NCI-H226 (cell line): Measurements from ENCODE around the gene WDR76.
"Not testable (repeated sequence)": the region's sequence is repeated elsewhere in the genome, so short reads cannot be mapped to it uniquely, and the experiment has no call there.

Experiments used
- DNase-seq: peaks from one replicate; pipeline ENCODE4 v3.0.0-alpha.2; 2015

Gene WDR76

DNA sequence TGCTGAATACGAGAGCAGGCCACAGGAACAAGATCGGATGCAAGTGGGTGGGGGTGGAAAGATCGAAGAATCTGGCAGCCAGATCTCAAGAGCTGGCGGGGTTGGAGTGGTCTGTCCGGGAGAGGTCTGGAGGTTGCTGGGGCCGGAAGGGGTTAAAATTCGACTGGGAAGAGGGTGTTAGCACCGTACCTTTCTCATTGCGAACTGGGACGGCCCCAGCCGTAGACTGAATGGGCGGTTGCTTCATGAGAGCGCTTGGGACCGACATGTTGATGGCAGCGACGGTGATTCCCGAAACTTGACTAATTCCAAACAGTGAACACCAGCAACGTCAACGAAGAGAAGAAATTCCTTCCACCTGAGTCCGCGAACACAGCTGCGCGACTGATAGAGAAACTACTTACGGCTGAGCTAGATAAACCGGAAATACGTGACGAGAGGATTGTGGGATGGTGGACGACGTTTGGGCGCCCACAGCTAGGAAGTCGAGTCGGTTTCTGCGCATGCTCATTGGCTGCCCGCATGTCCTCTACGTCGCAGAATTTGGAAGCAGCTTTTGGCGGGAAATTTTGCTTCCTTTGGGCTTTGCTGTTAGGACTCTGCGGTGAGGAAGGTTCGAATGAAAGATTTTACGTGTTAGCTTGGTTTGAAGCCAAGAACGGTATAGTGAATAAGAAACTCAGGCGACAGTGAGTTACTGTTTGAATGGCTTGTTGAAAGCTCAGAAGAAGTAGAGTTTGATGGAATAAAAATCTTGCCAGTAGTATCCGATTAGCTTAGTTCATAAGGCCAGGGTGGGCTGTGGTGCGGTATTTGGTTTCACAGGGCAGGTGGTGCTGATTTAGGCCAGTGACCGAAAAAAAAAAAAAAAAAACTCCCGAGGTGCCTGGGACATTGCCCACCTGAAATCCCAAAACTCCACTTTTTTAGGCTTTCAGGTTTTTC, 2.2 kb upstream of the WDR76 start, which contains the start of gene MFAP1:
Gene MFAP1, minus strand, starts transcription at position 389 of the 945 bp plus-strand sequence. Its CDS starts 121 bp downstream, at position 268.
- peak; percentile 84 for DNase-seq

DNA sequence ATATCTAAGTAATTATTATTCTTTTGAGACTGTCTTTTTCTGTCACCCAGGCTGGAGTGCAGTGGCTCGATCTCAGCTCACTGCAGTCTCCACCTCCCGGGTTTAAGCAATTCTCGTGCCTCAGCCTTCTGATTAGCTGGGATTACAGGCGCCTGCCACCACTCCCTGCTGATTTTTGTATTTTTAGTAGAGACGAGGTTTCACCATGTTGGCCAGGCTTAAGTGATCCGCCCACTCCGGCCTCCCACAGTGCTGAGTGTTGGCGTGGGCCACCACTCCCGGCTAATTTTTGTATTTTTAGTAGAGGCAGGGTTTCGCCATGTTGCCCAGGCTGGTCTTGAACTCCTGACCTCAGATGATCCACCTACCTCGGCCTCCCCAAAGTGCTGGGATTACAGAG, 1.5 kb upstream of the WDR76 start:
- DNase-seq: not testable (repeated sequence)

DNA sequence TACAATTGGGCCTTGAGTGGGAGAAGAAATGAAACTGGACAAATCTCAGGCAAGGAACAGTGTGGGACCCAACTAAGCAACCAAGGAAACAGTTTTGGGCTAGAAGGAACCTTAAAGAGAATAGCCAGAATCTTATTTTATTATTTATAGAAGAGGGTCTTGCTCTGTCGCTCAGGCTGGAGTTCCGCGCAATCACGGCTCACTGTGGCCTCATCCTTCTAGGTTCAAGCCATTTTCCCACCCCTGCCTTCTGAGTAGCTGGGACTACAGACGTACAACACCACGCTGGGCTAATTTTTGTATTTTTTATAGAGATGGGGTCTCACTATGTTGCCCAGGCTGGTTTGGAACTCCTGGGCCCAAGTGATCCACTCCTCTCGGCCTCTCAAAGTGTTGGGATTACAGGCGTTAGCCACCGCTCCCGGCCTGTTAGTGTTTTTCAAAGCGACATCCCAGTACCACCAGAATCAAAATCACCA, 734 bp upstream of the WDR76 start:
- no peak for DNase-seq

DNA sequence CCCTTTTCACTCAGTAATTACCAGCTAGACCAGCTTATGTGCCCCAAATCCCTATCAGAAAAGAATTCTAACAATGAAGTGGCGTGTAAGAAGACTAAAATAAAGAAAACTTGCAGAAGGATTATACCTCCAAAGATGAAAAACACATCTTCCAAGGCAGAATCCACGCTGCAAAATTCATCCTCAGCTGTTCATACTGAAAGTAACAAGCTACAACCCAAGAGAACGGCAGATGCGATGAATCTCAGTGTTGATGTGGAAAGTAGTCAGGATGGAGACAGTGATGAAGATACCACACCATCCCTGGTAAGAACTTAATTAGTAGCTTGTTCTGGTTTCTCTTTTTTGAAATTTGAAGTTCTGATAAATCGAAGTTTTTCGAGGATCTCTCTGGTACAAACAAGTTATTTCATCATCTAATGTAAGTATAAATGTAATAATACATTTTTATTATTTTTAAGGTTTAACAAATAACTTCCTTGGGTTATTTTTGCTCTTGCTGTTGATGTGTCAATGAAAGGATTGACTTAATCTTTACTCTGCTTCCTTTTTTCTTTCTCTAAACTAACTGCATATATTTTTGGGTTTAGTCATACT, 1.4 kb downstream of the WDR76 start:
- no peak for DNase-seq

DNA sequence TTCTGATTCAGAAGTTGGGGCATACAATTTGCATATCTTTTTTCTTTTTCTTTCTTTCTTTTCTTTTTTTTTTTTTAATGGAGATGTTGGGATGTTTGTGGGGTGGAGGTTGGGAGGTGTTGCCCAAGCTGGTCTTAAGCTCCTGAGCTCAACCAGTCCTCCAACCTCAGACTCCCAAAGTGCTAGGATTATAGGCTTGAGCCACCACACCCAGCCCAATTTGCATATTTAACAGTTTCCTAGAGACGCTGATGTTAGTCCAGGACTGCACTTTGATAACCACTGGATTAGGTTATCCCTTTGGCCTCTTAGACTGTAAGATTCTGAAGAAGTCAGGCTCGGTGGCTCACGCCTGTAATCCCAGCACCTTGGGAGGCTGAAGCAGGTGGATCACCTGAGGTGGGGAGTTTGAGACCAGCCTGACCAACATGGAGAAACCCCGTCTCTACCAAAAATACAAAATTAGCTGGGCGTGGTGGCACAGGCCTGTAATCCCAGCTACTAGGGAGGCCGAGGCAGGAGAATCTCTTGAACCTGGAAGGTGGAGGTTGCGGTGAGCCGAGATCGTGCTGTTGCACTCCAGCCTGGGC, 3.2 kb downstream of the WDR76 start:
- not testable (repeated sequence) for DNase-seq

DNA sequence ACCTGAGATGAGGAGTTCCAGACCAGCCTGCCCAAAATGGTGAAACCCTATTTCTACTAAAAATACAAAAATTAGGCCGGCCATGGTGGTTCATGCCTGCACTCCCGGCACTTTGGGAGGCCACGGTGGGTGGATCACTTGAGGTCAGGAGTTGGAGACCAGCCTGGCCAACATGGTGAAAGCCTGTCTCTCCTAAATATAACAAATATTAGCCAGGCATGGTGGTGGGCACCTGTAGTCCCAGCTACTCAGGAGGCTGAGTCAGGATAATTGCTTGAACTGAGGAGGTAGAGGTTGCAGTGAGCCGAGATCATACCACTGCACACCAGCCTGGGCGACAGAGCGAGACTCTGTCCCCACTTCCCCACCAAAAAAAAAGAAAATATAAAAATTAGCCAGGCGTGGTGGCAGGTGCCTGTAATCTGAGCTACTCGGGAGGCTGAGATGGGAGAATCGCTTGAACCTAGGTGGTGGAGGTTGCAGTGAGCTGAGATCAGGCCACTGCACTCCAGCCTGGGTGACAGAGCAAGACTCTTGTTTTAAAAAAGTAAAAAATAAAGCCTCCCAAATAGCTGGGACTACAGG, 4.0 kb downstream of the WDR76 start:
- DNase-seq: not testable (repeated sequence)

DNA sequence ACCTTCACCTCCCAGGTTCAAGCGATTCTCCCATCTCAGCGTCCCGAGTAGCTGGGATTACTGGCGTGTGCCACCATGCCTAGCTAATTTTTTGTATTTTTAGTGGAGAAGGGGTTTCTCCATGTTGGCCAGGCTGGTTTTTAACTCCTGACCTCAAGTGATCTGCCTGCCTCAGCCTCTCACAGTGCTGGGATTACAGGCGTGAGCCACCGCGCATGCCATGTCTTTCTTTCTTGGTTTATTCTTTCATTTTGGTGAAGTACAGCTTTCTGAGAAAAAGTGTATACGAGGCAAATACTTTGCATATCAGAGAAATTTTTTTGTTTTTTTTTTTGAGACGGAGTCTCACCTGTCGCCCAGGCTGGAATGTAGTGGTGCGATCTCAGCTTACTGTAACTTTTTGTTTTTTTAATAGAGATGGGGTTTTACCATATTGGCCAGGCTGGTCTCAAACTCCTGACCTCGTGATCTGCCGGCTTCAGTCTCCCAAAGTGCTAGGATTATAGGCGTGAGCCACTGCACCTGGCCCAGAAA, 4.8 kb downstream of the WDR76 start:
- DNase-seq: not testable (repeated sequence)

DNA sequence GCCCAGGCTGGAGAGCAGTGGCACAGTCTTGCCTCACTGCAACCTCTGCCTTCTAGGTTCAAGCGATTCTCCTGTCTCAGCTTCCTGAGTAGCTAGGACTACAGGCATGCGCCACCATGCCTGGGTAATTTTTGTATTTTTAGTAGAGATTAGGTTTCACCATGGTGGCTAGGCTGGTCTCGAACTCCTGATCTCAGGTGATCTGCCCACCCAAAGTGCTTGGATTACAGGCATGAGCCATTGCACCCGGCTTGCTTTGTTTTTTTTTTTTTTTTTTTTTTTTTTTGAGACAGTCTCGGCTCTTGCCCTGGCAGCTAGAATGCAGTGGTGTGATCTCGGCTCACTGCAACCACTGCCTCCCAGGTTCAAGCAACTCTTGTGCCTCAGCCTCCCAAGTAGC, 5.7 kb downstream of the WDR76 start:
- DNase-seq: not testable (repeated sequence)

DNA sequence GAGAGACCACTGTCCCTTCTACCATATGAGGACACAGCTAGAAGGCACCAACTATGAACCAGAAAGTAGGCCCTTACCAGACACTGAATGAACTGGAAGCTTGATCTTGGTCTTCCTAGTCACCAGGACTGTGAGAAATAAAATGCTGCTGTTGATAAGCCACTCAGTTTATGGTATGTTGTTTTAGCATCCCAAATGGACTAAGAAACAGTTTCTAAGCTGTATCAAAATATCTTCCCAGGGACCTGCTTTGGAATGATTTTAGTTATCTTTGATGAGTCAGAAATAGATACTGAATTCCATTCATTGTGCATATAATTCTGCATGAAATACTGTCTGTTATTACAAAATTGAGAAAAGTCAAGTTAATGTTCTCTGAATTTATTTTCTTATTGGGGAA, 18.6 kb downstream of the WDR76 start:
- DNase-seq: no peak

DNA sequence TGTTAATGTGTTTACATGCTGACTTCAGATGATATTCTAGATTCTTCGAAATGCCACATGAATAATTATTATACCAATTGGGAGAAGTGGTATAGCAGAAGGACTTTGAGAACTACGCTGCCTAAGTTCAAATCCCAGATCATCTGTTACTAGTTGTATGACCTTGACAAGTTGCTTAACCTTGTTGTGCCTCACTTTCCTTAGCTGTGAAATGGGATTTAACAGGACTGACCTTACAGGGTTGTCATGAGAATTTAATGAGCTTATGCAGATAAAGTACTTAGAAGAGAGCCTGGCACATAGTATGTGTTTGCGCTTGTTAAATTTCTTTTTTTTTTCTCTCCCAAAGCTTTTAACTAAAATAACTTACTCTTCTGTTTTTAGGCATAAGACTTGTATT, 24.4 kb downstream of the WDR76 start:
- no peak for DNase-seq

DNA sequence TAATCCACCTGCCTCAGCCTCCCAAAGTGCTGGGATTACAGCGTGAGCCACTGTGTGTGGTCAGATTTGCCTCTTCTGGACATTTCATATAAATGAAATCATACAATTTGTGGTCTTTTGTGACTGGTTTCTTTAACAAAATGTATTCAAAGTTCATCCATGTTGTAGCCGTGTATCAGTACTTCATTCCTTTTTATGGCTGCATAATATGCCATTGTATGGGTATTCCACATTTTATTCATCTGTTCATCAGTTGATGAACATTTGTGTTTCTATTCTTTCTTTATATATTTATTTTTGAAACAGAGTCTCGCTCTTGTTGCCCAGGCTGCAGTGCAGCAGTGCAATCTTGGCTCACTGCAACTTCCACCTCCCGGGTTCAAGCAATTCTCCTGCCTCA, 25.8 kb downstream of the WDR76 start:
- no peak for DNase-seq

DNA sequence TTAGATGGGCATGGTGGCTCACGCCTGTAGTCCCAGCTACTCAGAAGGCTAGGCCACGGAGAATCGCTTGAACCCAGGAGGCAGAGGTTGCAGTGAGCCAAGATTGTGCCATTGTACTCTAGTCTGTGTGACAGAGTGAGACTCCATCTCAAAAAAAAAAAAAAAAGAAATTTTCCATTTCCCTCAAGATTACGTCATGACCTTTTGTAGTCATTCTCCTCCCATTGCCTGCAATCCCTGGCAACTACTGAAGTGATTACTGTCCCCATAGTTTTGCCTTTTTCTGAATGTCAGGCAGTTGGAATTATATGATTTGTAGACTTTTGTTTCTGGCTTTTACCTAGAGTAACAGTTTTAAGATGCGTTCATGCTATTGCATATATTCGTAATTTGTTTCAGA, 28.0 kb downstream of the WDR76 start:
- no peak for DNase-seq

DNA sequence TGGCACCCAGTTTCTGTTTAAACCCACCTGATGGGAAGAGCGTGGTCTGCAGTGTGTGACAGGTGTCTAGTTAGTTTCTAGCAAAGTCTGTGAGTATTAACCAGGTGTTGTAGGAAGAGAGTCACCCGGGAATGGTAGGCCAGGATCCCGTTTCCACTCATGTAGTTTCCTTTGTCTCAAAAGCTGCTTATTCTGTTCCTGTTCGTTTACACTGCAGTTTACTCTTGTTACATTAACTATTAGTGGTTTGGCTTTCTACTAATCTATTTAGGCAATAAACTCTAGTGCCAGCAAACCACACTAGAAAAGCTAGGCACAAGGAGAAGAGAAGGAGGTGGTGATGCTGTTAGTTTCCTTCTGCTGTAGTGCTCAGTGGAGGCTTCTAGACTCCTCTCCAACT, 32.7 kb downstream of the WDR76 start:
- DNase-seq: no peak

DNA sequence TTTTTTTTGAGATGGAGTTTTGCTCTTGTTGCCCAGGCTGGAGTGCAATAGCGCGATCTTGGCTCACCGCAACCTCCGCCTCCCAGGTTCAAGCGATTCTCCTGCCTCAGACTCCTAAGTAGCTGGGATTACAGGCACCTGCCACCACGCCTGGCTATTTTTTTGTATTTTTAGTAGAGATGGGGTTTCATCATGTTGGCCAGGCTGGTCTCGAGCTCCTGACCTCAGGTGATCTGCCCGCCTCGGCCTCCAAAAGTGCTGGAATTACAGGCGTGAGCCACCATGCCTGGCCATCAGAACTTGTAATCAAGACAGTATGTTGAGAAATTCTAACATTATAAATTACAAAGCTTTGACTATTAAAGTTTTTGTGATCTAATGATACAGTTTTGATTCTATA, 39.8 kb downstream of the WDR76 start:
- not testable (repeated sequence) for DNase-seq

DNA sequence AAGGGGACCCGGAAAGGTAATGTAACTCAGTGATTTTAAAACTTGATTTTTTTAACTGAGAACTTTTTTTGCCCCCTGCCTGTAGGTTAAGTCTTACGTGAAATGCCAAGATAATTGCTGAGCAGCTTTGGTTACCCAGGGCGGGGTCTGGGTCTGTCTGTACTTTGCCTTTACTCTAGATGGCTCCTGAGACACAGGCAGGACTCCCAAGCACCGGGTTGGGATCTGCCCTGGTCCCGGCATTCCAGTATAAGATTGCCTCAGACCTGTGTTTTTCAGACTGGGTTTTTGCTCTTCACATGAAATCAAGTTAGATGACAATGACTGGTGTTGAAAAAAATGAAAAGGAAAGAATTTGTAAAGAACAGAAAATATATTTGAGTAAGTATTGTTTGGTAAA, 40.3 kb downstream of the WDR76 start:
- no peak for DNase-seq

DNA sequence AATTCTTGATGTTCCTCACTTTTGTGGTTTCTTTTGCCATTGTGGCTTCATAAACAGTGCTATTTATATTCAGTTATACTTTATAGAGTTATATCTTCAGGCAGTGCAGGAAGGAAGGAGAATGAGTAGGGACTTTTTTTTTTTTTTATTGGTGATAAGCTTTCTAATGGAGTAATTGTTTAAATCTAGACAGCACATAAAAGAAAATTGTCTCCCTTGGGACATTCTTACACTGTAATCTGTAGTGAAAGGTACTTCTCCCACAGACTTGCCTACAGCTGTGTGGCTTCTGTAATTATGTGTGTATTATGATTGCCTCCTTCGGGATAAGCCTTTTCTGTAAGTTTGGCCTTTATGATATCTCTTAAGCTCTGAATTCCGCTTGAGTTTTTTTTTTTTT, 41.6 kb downstream of the WDR76 start:
- DNase-seq: no peak

DNA sequence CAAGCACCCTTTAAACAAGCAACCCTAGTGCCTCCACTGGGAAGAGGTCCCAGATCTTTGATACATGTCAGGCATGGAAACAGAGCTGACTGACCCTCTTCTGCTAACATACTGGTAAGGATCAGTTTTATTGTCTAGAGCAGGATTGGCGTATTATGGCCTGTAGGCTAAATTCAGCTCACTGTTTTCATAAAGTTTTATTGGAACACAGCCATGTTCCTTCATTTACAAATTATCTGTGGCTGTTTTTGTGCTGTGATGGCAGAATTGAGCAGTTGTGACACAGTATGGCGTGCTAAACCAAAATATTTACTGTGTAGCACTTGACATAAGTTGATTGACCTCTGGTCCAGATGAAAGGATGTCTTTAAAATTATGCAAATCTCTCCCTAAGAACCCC, 45.0 kb downstream of the WDR76 start:
- DNase-seq: no peak

DNA sequence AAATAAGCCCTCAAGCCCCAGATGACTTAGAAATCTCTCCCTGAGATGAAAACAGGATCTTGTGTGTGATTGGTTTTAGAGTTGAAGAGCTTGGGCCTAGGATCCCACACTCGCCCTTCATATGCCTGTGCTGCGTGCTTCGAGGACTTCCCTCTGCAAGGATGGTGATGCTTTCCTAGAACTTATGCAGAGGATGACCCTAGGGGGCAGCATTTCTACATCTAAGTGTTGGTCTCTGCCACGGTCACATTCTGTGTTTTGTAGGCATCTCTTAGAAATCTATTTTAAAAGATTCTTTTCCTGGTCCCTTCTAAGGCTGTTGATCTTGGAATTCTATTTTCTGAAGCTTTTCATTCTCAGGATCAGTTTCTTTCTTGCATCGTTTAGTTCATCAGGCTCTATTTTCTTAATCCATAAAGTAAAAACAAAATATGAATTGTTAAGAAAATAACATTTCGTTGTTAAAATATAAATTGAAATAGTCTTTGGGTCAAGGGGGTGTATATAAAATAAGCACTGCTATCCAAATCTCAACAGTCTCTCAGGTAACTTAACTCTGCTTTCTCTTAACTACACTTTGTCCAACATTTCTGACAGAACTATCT, 45.7 kb downstream of the WDR76 start:
- DNase-seq: no peak

DNA sequence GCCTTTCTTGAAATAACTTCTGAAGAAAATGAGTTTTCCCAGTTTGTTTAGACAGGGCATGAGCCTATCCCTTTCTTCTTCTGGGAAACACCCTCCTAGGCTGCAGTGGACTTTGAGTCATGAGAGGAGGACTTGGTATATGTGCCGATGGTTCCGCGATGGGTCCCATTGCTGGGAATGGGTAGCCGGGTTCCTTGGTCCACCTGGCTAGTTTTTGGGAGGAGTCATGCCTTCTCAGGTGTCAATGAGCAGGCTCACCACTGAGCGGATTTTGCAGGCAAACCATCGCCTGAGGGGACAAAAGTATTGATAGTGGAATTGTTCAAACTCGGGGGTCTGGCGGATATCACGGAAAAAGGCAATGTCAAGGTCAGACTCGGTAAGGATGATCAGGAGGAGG, 46.8 kb downstream of the WDR76 start:
- no peak for DNase-seq

DNA sequence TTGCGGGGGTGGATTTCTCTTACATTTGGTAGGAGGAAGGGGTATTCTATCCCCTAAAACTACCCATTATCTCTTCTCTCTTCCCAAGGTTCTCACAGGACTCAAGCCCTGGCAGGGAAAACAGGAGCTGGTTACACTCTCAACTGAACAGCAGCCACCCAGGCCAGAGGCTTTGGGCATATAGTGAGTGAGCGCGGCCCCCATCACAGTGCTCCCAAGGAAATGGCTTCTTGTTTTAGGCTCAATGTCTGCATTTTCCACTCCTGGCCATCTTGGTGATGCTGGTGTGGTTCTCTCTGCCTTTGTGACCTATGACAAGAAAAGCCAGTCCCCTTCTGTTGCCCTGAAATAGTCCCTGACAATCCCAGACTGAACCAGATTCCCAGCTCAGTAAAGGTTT, 50.1 kb downstream of the WDR76 start:
- DNase-seq: no peak

DNA sequence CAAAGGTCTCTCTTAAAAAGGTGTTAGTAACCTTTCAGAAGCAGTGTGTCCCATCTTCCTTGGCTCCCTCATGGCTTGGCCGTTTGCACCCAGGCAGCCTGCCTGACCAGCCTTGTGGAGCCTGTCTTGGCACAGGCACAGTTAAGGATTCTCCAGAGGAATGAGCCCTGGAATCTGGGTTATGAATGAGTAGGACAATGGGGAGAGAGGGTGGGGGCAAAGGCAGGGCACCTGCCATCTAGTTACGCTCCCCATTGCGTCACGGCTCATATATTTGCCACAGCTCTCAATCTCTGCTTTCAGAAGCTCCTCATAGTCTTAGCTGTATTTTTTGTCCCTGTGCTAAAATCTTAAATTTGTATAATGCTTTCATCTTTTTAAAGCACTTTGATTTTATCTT, 50.6 kb downstream of the WDR76 start:
- DNase-seq: no peak

DNA sequence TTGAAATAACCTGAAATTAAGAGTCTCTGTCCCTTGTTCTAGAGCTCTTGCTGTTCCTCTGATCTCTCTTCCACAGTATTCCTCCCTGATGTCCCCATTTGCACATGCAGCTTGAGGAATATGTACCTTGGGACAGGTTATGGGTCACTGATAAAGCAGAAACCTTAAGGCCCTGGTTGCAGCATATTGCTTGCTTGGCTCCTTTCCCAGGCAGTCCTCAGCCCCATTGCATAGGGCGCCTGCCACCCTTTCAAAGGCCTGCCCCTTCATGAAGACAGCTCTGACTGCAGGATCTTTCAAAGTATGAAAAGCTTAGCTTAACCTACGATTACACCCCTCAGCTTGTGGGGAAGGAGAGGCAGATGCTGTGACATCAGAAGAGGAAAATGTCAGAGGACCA, 51.6 kb downstream of the WDR76 start:
- no peak for DNase-seq
